Kidney epithelial cell (primary cell): Measurements from ENCODE around the gene URM1. TPM values are rescaled to one million over a fixed set of nuclear protein-coding genes. Genes with fewer than 3 reads are reported as not detected.

Source experiments
- DNase-seq: peaks from one replicate; pipeline ENCODE4 v3.0.0-alpha.2; 2010; ENCODE audit warnings: low read depth
- H3K27me3 ChIP-seq: 2 replicates; pipeline ENCODE4 v1.6.0; 2011; ENCODE audit warnings: low read length; ENCODE audit not compliant: control insufficient read depth, insufficient read depth
- H3K36me3 ChIP-seq: 2 replicates; pipeline ENCODE4 v1.5.1; 2011; ENCODE audit warnings: low read length; ENCODE audit not compliant: control insufficient read depth, insufficient read depth
- H3K4me3 ChIP-seq: 2 replicates; pipeline ENCODE4 v1.5.1; 2011; ENCODE audit warnings: low read depth, mild to moderate bottlenecking, control low read depth, low read length
- CTCF ChIP-seq: IDR thresholded peaks from 2 replicates; pipeline ENCODE4 v1.5.1; 2011; ENCODE audit warnings: mild to moderate bottlenecking, moderate library complexity, low read length, control low read depth, inconsistent platforms; ENCODE audit not compliant: insufficient read depth, poor library complexity, severe bottlenecking
- total RNA-seq: library from RNA; depleted of rRNA; stranded (reverse); fragments of >200 nt; gene quantifications from 2 replicates; pipeline ENCODE4 v1.2.3, GENCODE V29; 2015

The URM1 gene
- 47.3 and 49.9 TPM in 2 replicates for total RNA-seq

GRCh38 chr9:128370752-128371629, at the start of gene URM1:
Gene URM1, plus strand, starts transcription at chr9:128371374. Its CDS starts 7 bp downstream, at chr9:128371381.
- no peak for TF ChIP-seq CTCF
- DNase-seq = peak; percentile 91
- H3K36me3 ChIP-seq = no peaks in the 10 kb centered on the region
- H3K27me3 ChIP-seq = no peaks in the 10 kb centered on the region
- peak within 1 kb of the TSS; percentile 99 for H3K4me3 ChIP-seq

- no peak for DNase-seq
- no peaks in the 10 kb centered on the region for H3K27me3 ChIP-seq
- peak overlapping the region; percentile 85 for H3K4me3 ChIP-seq
- H3K36me3 ChIP-seq = no peaks in the 10 kb centered on the region
- TF ChIP-seq CTCF = no peak
Measured at GRCh38 chr9:128321879-128322403, 49.2 kb upstream of the URM1 start.

- no peak for TF ChIP-seq CTCF
- Histone ChIP-seq H3K36me3 (no peaks in the 10 kb centered on the region), H3K27me3 (no peaks in the 10 kb centered on the region), H3K4me3 (peak within 1 kb of the TSS; percentile 85)
- DNase-seq = peak; percentile 63
Measured at GRCh38 chr9:128322404-128323211, 48.6 kb upstream of the URM1 start, which contains the start of the genes COQ4 and TRUB2. Gene COQ4, plus strand, starts transcription at chr9:128322839. Its CDS starts 20 bp downstream, at chr9:128322859. Gene TRUB2, minus strand, starts transcription at chr9:128322447. Its CDS starts 39 bp downstream, at chr9:128322408.

GRCh38 chr9:128323212-128323730, 47.9 kb upstream of the URM1 start:
- H3K36me3 ChIP-seq = no peaks in the 10 kb centered on the region
- TF ChIP-seq CTCF = no peak
- no peak for DNase-seq
- no peaks in the 10 kb centered on the region for H3K27me3 ChIP-seq
- peak overlapping the region; percentile 85 for H3K4me3 ChIP-seq

GRCh38 chr9:128323791-128324190, 47.4 kb upstream of the URM1 start:
- no peak for DNase-seq
- no peaks in the 10 kb centered on the region for H3K27me3 ChIP-seq
- peak overlapping the region; percentile 85 for H3K4me3 ChIP-seq
- H3K36me3 ChIP-seq = no peaks in the 10 kb centered on the region
- no peak for TF ChIP-seq CTCF
